CD4-positive, alpha-beta T cell treated with Interleukin-6 for 4 hours (primary cell): Measurements from ENCODE around the gene GOPC.

Experiments used
- DNase-seq: peaks from one replicate; pipeline ENCODE4 v3.0.0-alpha.2; 2020; ENCODE audit warnings: mixed read lengths

GOPC gene

GRCh38 chr6:117512987-117513573 lies 89.2 kb downstream of the GOPC start:
- no peak for DNase-seq

GRCh38 chr6:117512056-117512828 lies 90.1 kb downstream of the GOPC start:
- no peak for DNase-seq
